GM19238 (cell line): ENCODE results near the gene SPTBN2.

Source experiments
- DNase-seq: peaks from one replicate; pipeline ENCODE4 v3.0.0; 2011; ENCODE audit warnings: low spot score; ENCODE audit not compliant: insufficient read length

SPTBN2 gene

GRCh38 chr11:66728693-66729385 is at the start of gene SPTBN2:
SPTBN2 (minus strand) TSS chr11:66729216; CDS start chr11:66721240, 7,976 bp downstream.
- DNase-seq: no peak

- DNase-seq: no peak
Observed at GRCh38 chr11:66768818-66769217, 39.8 kb upstream of the SPTBN2 start.

DNA sequence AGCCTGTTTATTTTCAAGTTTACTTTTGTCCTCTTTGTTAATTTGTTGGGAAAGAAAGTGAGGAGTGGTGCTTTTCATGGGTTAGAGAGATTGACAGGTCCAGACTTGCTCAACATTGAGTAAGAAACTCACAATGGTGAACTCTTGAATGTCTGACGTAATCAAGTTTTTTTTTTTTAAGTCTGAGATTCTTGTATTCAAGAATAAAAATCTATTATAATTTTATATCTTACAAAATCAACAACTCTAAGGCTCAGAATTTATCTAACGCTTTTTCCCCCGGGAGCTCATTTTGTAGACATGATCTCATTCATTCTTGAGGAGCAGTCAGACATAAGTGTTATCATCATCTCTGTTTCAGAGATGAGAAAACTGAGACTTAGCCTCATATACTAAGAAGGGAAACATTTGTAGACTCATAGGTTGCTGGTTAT is 39.1 kb upstream of the SPTBN2 start:
- no peak for DNase-seq

GRCh38 chr11:66767666-66768065 is 38.6 kb upstream of the SPTBN2 start:
- DNase-seq: no peak

- DNase-seq: no peak
Observed at GRCh38 chr11:66766681-66767080, 37.7 kb upstream of the SPTBN2 start.

DNA sequence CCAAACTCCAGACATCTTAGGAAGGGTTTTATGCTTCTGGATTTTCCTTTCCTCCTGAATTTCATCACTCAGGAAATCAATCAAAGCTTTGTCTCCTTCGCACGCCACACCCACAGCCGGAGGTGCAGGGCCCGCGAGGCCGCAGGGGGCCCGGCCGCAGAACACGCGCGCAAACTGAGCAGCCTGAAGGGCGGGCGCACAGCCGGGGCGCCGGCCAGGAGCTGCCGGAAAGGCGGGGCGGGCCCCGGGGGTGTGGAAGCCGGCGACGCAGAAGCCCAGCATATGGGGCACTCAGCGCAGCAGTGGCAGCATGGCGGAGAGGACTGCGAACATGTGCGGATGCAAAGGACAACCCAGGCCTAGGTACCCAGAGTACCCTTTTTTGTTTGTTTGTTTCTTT is 33.1 kb upstream of the SPTBN2 start:
- no peak for DNase-seq

- DNase-seq: no peak
Observed at GRCh38 chr11:66752148-66752547, 23.1 kb upstream of the SPTBN2 start.

DNA sequence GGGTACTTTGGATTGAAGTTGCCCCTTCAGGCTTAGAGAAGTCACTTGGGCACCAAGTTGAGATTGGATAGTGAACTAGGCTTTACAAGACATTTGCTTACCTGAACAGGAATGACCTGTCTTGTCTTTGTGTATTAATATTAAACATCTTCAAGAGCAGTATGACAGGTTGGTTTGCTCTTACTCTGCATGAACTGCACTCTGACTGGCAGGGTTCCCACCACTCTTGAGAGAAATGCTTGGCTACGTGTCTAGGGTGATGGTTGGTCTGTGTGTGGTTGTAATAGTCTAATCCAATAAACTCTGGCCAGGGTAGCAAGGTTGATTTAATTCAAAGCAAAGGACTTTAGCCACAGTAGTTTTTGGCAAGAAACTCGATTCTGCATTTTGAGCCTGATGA is 20.1 kb upstream of the SPTBN2 start:
- no peak for DNase-seq

GRCh38 chr11:66747480-66747879 is 18.5 kb upstream of the SPTBN2 start:
- no peak for DNase-seq

- DNase-seq: peak; percentile 53
Observed at GRCh38 chr11:66745356-66746235, 16.6 kb upstream of the SPTBN2 start.

DNA sequence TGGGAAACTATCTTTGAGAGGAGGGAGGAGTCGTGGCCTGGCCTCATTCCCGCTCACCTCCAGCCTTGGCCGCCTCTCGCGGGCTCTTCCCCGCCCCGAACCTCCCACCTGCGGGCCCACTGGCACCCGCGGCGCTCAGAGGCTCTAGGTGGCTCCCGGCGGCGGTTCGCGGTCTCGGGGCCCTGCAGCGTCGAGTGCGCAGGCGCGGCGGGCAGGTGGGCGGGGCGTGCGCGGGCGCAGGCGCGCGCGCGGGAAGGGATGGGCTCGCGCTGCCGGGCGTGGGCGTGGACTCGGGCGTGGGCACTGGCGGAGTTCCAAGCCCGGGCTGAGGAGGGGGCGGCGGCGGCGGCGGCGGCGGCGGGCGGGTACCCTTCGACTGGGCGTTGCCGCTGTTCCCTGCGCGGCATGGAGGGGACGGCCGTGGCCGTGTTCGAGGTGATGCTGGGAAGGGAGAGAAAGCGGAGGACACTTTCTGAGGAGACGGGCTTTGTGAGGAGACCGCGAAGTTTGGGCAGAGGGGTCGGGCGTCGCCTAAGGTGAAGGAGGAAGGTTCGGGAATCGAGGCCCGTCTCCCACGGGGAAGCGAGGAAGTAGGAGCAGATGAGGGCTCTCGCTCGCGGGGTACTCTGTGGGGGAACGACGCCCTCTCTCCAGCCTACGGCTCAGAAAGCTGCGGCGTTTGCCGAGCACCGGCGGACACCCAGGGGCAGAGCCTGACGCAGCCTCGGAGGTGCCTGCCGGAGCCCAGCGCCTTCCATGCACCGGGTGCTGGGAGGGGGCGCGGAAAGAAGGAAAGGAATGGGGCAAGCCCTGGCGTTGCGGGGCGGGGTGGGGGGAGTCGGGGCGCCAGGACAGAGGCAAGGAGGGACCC is 15.7 kb upstream of the SPTBN2 start:
- peak; percentile 95 for DNase-seq

DNA sequence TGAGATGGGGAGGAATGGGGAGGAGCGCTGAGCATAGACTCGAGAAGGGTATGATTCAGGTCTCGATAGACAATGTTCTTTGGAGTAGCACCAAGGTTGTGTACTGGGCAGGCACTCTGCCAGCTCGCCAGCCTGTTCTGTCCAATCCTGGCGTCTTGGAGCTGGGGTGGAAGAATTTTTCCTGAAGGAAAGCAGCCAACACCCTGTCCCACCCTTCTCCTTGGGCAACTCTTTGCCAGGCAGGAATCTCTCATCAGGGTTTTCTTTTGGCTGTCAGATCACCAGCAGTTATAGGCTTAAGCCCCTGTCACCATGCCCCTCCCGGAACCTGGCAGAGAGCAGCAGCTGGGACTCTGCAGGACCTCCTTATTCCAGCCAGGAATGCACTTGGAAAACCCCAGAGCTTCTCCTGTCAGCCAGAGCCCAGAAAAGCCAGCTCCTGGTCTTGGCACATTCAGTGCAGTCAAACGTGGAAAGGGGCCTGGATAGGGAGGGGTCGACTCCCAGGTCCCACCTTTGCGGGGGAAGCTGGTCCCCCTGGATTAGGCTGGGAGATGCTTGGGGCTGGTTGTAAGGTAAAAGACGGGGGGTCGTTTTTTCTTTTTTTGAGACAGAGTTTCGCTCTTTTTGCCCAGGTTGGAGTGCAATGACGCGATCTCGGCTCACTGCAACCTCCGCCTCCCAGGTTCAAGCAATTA is 14.4 kb upstream of the SPTBN2 start:
- DNase-seq: no peak

- DNase-seq: no peak
Observed at GRCh38 chr11:66741153-66741552, 12.1 kb upstream of the SPTBN2 start.

- no peak for DNase-seq
Observed at GRCh38 chr11:66739983-66740382, 11.0 kb upstream of the SPTBN2 start.

DNA sequence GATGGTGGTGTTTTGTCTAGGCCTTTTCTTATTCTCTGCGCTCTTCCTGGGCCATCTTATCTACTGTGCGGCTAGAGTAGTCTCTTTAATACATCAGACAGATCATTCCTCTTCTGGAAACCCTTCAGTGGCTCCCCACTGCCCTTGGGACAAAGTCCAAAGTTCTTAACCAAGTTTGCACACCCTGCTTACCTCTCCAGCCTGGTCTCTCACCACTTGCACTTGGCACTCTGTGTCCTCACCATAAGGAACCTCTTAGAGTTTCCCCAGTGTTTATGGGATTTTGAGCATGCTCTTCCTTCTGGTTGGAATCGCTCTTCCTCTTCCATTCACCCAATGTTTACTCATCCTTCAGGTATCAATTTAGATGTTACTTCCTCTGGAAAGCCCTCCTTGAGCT is 5.2 kb upstream of the SPTBN2 start:
- no peak for DNase-seq

- DNase-seq: no peak
Observed at GRCh38 chr11:66729447-66729846, 431 bp upstream of the SPTBN2 start.

DNA sequence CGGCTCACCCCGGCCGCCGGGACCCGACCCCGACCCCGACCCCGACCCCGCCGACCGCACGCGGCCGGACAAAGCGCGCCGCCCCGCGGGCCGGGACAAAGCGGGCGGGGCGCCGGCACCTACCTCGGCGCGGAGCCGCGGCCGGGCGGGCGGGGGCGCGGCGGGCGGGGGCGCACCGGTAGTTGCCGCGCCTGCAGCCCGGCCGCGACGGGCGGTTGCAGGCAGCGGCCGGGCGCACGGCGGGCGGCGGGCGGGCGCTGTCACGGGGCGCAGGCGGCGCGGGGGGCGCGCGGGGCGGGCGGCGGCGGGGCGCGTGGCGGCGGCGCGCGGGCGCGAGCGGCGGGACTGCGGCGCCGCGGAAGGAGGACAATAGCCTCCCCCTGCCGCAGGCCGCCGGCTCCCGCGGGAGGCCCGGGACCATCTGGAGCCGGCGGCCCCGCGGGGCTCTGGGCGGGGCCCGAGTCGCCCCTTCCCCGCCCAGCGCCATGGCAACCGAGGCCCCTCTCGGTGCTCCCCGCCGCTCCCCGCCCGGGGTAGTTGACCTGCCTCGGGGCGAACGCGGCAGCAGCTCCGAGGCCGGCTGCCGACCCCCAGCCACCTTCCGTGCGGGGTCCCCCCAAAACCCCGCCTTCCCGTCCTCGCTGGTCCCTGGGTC is 851 bp downstream of the SPTBN2 start:
- DNase-seq: peak; percentile 35

DNA sequence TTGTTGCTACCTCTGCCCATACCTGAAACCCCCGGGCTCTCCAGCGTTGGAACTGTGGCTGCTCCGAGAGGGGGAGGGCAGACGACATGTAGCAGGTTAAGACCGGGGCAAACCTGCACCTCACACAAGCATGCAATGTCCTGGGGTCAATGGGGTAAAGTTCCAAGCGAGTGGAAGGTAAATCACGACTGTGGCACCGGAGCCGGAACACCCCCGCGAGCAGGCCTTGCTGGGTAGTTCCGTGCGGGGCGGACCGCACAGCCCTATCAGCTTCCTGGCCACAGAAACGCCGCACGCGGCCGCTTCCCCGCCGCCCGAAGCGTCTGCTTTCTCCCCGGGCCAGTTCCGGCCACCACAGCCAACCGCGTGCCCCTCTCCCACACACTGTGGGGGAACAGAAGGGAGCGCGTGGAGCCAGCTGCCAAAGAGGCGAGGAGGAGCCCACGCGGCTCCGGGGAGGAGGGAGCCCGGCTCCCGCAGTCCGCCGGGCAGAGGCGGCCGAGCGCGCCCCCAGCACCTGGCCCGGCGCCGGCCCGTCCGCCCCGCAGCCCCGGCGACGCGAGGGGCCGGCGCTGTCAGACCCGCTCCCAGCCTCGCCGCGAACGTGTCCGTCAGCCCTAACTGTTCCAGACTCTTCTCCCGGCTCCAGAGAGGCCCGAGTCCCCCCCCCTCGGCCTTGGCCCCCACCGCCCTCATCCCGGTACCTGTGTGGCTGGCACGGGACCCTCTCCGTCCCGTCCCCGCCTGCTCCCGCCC is 1.6 kb downstream of the SPTBN2 start:
- DNase-seq: no peak

- DNase-seq: no peak
Observed at GRCh38 chr11:66725647-66726046, 3.4 kb downstream of the SPTBN2 start.

DNA sequence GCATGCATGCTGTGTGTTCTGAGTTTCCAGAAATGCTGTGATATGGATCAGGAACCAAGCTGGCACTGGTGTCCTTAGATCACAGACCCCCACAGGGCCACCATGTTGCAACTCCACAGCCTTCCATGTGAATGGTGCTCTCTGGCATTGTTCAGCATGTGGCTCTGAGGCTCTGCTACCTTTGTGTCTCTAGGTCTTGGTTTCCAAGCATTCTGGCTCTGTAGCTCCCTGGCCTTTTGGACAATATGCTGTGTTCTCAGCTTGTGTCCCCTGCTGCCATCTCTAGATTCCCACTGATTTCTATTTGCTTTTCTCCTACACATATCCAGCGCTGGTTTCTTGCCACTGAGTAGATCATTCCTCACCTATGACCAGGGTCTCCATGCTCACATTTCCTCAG is 3.9 kb downstream of the SPTBN2 start:
- no peak for DNase-seq
